RWPE2 (cell line): ENCODE data around the gene OXNAD1.

ENCODE experiments used
- ATAC-seq: fragments of 200-7000 bp; cut with Tn5 transposase; 3 replicates; pipeline ENCODE4 v1.9.1; 2021; ENCODE audit warnings: low read depth
- DNase-seq: peaks from one replicate; pipeline ENCODE4 v3.0.0-alpha.2; 2020; ENCODE audit warnings: low spot score
- H3K27ac ChIP-seq: fragments of 450-650 bp; 2 replicates; pipeline ENCODE4 v1.5.1; 2017; ENCODE audit warnings: mild to moderate bottlenecking; ENCODE audit not compliant: poor library complexity, severe bottlenecking
- H3K27me3 ChIP-seq: fragments of 250-450 bp; sonication (Bioruptor Pico); 2 replicates; pipeline ENCODE4 v1.5.1; 2021; ENCODE audit warnings: mild to moderate bottlenecking, moderate library complexity; ENCODE audit not compliant: insufficient read depth, poor library complexity, severe bottlenecking
- H3K36me3 ChIP-seq: fragments of 250-450 bp; sonication (Bioruptor Pico); 2 replicates; pipeline ENCODE4 v1.5.1; 2020; ENCODE audit warnings: low read depth, mild to moderate bottlenecking, moderate library complexity
- H3K4me1 ChIP-seq: fragments of 250-450 bp; sonication (Bioruptor Pico); 2 replicates; pipeline ENCODE4 v1.5.1; 2021; ENCODE audit warnings: mild to moderate bottlenecking, moderate library complexity; ENCODE audit not compliant: insufficient read depth, poor library complexity, severe bottlenecking
- H3K4me3 ChIP-seq: fragments of 250-450 bp; sonication (Bioruptor Pico); 2 replicates; pipeline ENCODE4 v1.5.1; 2021; ENCODE audit warnings: mild to moderate bottlenecking, moderate library complexity; ENCODE audit not compliant: severe bottlenecking
- H3K9me3 ChIP-seq: fragments of 250-450 bp; sonication (Bioruptor Pico); 2 replicates; pipeline ENCODE4 v1.5.1; 2021; ENCODE audit warnings: mild to moderate bottlenecking, moderate library complexity; ENCODE audit not compliant: severe bottlenecking
- TF ChIP-seq, protein P1 (sequence below): fragments of 450-650 bp; IDR thresholded peaks from one replicate; pipeline ENCODE4 v1.5.1; 2017; ENCODE audit warnings: mild to moderate bottlenecking, moderate library complexity; ENCODE audit not compliant: poor library complexity, severe bottlenecking

Gene OXNAD1

DNA sequence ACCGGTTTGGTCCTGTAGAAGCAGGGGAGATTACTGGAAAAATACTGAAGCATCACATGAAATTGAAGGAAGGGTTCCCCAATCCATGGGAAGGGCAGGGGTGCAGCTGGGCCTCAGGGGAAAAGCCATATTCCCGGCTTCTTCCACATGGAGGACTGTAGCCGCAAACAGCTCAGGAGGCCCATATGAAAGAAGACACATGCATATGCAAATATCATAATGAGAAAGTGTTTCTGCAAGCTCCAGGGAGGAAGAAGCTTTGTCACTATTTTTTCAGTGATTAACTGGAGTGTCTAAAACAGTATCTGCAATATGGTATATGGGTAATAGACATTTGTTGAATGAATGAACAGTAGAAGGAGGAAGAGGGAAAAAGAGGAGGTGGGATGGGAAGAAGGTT is 19.4 kb upstream of the OXNAD1 start:
- Histone ChIP-seq H3K36me3 (no peaks in the 10 kb centered on the region), H3K9me3 (no peaks in the 10 kb centered on the region), H3K27me3 (no peaks in the 10 kb centered on the region), H3K27ac (no peak overlapping the region), H3K4me3 (no peak overlapping the region), H3K4me1 (peaks cover under 1% of the 10 kb centered on the region)
- DNase-seq (no peak), ATAC-seq (no peak)
- TF ChIP-seq, protein P1, sequence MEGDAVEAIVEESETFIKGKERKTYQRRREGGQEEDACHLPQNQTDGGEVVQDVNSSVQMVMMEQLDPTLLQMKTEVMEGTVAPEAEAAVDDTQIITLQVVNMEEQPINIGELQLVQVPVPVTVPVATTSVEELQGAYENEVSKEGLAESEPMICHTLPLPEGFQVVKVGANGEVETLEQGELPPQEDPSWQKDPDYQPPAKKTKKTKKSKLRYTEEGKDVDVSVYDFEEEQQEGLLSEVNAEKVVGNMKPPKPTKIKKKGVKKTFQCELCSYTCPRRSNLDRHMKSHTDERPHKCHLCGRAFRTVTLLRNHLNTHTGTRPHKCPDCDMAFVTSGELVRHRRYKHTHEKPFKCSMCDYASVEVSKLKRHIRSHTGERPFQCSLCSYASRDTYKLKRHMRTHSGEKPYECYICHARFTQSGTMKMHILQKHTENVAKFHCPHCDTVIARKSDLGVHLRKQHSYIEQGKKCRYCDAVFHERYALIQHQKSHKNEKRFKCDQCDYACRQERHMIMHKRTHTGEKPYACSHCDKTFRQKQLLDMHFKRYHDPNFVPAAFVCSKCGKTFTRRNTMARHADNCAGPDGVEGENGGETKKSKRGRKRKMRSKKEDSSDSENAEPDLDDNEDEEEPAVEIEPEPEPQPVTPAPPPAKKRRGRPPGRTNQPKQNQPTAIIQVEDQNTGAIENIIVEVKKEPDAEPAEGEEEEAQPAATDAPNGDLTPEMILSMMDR, result no peak

DNA sequence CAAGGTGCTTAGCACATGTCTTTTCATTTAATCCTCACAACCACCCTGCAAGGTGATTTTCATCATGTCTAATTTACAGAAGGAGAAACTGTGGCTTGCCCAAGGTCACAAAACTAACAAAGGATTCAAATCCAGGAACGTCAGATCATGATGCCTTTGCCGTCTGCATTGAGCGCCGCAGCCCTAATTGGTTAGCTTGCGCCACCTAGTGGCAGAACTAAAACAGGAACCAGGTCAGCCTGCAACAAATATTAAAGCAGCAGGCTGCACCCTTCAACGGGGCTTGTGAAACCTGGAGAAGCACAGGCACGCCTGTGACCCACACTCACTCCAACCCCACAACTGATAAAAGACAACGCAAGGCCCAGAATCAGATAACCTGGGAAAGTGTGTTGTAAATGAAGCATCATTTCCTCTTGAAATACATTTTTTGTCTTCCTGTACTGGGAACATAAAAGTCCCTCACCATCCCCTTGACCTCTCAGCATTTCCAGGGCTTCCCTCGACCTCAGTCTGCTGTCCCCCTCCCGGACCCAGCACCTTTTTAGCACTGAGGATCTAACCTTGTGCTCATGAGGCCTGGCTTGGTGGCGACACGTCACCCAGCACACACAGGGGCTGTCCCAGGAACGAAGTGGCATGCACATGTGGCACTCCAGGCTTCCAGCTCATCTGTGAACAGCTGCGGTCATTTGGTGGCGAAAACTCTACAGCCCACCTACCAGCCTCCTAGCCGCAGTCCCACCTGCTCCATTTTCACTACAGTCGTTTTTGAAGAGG is 17.5 kb upstream of the OXNAD1 start:
- DNase-seq (no peak), ATAC-seq (peak; percentile 89)
- H3K36me3 ChIP-seq, result no peaks in the 10 kb centered on the region
- no peaks in the 10 kb centered on the region for H3K27me3 ChIP-seq
- TF ChIP-seq, protein P1, result peak; percentile 97
- H3K4me1 ChIP-seq, result no peaks in the 10 kb centered on the region
- H3K9me3 ChIP-seq, result no peaks in the 10 kb centered on the region
- no peak overlapping the region for H3K27ac ChIP-seq
- no peak overlapping the region for H3K4me3 ChIP-seq

DNA sequence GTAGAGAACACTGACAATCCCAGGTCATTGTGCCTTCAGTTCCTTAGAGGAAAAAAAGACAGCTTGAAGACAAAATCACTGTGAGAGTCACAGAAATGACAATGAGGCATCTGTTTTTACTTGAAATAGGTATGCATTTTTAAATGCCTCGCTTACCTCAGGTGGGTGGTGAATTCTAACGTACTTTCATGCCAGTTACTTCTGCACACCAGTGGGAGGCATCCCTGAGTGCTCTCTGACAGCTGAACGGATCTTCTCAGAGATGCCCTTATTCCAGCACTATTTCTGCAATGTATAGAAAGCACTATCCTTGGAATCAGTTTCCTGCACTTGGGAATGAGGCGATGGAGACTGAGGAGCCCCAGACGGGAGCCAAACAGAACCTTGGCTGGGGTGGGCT is 16.5 kb upstream of the OXNAD1 start:
- no peak overlapping the region for H3K27ac ChIP-seq
- TF ChIP-seq, protein P1, result no peak
- no peaks in the 10 kb centered on the region for H3K27me3 ChIP-seq
- ATAC-seq (no peak), DNase-seq (no peak)
- H3K36me3 ChIP-seq, result no peaks in the 10 kb centered on the region
- H3K4me1 ChIP-seq, result no peaks in the 10 kb centered on the region
- no peaks in the 10 kb centered on the region for H3K9me3 ChIP-seq
- no peak overlapping the region for H3K4me3 ChIP-seq

- TF ChIP-seq, protein P1, result peak; percentile 45
- Histone ChIP-seq H3K36me3 (no peaks in the 10 kb centered on the region), H3K4me3 (no peak overlapping the region), H3K27ac (no peak overlapping the region), H3K4me1 (no peaks in the 10 kb centered on the region), H3K27me3 (no peaks in the 10 kb centered on the region), H3K9me3 (no peaks in the 10 kb centered on the region)
- ATAC-seq (no peak), DNase-seq (no peak)
These were observed 15.7 kb upstream of the OXNAD1 start for GRCh38 chr3:16249336-16249735.

- no peaks in the 10 kb centered on the region for H3K36me3 ChIP-seq
- ATAC-seq (no peak), DNase-seq (no peak)
- TF ChIP-seq, protein P1, result no peak
- H3K4me1 ChIP-seq, result no peaks in the 10 kb centered on the region
- H3K9me3 ChIP-seq, result no peaks in the 10 kb centered on the region
- no peaks in the 10 kb centered on the region for H3K27me3 ChIP-seq
- no peak overlapping the region for H3K4me3 ChIP-seq
- no peak overlapping the region for H3K27ac ChIP-seq
These were observed 15.1 kb upstream of the OXNAD1 start for GRCh38 chr3:16249886-16250285.
